HG03066 (cell line): ENCODE data around the gene PDE1C.

Source experiments
- ATAC-seq: cut with Tn5 transposase; IDR thresholded peaks from one replicate; pipeline ENCODE4 v1.9.1; 2021; ENCODE audit warnings: low read depth; ENCODE audit not compliant: unreplicated experiment

Gene PDE1C

DNA sequence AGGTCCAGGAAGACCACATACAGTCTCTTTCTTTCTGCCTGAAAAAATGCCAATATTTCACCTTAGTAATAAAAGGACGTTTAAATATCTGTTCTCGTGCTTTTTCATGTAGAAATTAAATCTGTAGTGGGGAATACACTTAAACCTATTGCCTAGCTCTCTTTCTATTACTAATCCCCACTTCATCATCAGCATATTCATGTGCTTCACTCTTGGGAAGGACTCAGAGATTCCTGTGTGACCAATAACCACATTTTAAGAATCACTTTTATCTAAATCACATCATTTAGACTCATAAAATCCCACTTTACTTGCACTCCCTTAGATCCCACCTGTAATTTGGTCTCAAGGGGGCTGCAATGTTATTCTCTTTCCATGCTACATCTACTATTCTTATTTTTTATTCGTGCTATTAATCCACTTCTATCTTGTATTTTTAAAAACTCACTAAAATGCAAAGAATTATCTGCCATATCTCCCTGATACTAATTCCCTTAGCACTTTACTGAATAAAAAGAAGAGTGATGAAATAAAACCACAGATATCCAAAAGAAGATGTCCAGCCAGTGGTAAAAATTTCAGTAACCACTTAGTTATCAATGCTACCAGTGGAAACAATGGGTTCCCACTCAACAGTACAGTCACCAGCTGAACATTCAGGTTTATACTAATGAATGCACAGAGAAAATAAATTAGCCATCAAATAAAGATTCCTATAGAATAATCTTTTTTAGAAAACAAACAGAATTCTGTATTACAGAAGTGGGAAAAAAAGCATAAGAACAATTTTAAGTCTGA, 281.1 kb downstream of the PDE1C start:
- no peak for ATAC-seq

DNA sequence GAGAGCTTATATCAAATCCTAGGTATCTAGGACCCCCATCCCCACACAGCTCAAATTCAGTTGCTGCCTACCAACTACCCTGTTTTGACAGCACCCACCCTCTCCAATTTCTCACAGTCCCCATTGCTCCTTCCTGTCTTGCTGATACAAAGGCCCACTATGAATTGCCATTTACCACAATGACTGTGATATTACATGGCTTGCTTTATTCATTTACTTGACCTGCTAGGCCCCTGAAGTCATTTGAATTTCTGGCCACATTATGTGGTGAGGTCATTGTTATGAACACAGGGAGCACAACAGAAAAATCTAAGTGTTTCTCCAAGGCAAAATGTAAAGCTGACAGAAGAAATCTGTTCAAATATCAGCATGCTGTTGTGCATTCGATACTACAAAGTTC, 281.8 kb downstream of the PDE1C start:
- ATAC-seq, result no peak

DNA sequence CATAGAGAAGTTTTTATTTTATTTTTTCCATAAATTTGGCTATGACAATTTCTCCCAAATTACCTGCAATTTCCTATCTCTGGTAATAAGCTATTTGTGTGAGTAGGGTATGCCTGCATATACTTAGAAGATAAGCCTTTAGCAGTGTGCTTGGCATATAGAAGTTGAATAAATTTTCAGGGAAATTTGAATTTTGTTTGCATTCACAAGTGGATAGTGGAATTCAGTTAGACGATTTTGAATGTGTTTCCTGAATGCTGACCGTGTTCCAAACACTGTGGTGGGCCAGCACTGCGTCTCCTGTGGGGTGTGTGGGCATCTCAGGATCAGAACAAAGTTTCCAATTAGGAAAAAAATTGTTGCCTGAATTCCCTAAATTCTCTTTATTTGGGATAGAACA, 283.9 kb downstream of the PDE1C start:
- no peak for ATAC-seq

DNA sequence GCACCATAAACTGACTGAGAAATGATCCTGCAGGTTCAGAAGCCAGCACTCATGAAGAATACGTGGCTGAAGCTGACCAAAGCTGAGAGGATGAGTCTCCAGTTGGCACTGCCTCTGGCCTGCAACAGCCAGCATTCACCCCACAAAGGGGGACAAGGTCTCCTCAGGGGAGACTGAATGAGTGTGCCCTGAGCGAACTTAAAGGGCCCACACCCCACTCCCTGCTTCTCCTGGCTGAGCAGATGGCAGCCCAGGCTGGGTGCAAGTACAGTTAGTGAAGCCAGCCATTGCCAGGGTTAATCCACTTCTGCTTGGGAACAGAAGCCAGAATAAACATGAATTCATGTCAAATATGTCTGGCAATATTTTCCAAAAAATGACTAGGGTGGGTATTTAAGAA, 285.1 kb downstream of the PDE1C start:
- ATAC-seq, result no peak

DNA sequence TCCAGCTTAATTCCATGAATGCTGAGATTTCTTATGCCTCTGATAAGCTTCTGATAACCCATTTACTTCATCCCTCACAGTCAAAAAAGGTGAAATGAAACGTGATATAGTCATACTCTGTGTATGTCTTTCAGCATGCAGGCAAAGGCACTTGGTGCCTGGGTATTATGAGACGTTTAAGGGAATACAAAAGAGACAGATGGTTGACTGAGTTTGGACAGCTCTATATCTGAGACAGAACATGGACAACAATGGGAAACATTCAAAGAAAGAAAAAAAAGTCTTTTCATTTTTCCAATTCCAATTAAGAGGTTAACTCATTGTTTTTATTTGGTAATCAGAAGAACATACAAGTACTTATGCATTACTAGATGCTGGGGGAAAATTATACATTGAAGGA, 287.0 kb downstream of the PDE1C start:
- ATAC-seq, result no peak

DNA sequence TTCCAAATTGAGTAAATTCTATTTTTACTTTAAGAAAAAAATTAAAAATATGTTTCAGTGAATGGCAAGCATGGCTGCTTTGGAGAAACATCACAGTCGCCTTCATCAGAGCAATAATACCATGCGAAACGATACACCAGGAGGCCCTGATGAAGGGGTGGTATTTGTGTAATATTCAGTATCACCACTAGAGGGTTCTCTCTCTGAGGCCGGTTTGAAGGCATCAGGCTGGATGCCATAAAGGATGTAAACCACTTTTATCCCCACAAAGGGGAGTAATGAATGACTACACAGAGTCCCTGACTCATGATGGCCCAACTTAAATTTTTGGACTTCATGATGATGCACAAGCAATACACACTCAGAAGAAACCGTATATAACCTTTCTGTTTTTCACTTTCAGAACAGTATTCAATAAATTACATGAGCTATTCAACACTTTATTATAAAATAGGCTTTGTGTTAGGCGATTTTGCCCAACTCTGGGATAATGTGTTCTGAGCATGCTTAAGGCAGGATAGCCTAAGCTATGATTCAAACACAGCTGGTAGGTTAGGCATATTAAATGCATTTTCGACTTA, 287.7 kb downstream of the PDE1C start:
- no peak for ATAC-seq

DNA sequence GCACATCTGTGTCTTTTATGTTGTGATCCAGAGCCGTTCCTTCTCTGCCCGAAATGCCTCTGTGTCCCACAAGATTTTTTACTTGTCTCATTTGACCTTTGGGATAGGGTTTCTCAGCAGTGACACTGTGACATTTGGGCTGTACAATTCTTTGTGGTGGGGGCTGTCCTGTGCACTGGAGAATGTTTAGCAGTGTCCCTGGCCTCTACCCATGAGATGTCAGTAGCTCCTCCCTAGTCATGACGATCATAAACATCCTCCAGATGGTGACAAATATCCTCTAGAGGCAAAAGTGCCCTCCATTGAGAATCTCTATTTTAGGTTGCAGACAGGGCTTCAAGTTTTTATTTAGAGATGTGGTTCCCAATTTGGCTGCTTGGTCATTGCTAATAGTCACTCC, 291.9 kb downstream of the PDE1C start:
- ATAC-seq, result no peak

DNA sequence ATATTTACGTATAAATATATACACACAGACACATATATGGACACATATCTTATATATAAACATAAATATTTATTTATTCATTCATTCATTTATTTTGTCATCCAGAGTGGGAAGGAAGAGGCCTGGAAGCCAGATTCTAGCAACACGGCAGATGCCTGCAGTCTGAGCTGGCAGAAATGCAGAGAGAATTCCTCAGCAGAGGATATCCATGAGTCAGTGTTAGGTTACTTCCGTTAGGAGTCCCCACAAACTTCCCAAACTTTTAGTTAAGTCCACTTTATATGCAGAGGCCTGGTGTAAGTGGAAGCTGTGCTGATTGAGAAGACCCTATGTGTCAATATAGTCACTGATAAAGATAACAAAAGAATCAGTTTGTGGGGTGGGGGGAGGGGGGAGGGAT, 293.6 kb downstream of the PDE1C start:
- ATAC-seq, result no peak

DNA sequence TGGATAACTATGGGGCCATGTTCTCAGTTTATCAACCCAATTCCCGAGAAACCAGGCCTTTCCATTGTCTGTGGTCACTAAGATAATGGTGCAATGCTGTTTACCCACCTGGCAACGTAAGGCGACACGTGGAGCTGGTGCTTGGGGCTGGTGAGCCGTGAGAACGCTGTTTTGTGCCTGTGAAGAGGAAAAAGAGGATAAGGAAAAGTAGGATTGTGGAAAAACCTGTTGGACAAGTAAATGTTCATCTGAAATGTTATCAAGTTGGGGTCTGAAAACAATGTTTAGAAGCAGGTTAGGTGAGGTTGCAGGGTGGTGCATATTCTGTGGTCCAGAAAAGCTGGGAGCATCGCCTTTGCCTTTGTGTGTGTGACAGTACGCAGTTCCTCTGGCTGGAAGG, 294.7 kb downstream of the PDE1C start:
- no peak for ATAC-seq

DNA sequence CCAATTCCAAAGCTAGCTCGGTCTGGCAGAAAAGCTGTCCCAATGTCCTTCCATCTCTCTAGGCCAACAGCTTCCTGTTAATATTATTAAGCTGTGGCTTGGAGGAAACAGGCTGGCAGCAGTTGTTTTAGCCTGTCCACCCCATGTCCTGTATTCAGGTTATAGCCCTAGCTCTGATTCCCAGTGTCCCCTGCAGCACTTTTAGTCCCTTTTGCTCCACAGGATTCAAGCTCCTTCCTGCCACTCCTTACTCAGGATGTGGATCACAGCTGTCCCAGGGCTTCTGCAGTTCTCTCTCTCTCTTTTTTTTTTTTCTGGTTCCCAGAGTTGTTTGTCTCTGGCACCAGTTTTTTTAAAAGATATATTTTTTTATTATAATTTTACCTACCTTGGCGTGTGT, 298.0 kb downstream of the PDE1C start:
- no peak for ATAC-seq

DNA sequence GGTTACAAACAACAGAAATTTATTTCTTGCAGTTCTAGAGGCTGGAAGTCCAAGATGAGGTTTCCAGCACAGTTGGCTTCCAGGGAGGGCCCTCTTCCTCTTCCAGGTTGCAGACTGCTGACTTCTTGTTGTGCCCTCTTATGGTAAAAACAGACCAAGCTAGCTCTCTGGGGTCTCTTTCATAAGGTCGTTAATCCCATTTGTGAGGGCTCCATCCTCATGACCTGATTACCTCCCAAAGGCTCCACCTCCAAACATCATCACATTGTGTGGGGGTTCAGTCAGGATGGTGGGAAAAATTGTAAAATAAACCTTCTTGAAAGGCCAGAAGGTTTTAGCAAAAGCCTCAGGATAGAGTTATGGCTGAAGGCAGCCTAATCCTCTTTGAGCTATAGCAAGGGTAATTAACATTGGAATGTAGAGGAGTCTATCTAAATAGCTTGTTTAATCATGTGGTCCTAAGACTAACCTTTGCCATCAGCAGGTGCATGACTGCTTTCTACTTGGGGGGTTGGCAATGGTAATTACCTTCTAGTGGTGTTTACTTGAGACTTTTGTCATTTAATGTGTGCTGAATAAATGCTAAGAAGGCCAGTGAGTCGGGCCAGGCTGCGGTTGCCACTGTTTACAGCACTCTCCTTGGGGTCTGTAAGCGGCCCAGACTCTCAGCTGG, 302.4 kb downstream of the PDE1C start:
- ATAC-seq, result no peak

DNA sequence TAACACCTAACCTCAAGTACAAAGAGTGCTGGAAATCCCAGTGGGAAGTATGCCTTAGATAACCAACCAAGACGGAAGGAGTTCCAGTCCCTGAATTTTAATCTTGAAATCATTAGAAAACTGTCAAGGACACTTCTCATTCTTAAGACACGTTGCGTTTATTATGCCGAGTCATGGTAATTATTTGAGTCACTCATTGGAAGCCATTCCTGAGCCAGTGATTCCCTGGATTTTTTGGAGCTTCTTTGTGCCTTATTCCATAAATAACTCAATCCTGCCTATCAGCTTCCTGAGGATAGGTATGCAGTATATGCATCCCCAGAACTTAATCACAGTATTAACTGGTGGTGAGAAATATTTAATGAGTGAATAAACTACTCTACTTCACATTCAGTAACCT, 305.7 kb downstream of the PDE1C start:
- ATAC-seq, result no peak

DNA sequence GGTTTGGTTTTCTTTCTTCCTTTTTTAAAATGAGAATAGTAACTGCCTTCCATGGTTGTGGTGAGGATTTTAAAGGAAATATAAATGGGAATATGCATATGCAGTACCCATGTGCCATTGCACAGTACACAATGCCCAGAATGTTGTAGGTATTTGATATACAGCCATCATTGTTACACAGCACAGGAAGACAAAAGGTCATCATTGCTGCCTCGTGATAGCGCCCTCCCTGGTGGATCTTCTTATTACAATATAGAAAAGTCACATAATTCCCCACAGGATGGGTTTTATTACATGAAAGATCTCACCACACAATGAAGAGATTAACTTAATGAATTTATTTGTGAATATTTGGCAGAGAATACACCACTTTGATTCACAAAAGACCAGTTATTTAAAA, 306.7 kb downstream of the PDE1C start:
- no peak for ATAC-seq

DNA sequence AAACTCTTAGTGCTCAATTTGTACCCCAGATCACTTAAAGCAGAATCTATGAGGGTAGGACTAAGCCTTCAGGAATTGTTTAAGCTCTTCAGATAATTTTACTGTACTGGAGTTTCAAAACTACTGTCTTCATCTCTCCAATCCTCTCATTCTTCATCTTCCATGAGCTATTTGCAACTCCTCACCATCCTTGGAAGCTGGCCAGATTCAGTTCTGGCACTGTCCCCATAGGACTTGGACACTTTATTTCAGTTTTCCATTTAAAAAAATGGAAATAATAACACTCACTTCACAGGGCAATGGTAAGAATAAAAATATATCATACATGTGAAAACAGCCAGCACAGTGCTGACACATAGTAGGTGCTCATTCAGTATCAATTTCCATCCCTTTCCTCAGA, 308.6 kb downstream of the PDE1C start:
- ATAC-seq, result no peak

DNA sequence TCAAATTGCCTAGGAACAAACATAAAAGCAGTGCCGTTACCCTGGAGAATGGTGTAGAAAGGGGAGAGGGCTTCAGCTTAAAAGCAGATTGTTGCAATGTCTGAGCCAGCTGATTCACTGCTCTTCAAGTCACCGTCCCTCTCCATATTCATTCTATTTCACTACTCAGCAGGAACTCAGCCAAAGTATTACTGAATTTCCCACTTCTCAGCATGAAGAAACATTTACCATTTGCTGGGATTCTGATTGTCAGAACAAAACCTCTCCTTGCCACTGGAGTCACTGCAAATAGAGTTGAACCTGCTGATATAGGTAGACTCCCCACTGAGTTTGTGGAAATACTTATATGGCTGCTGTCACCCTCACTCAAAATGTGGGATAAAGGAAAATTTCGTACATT, 311.5 kb downstream of the PDE1C start:
- no peak for ATAC-seq

DNA sequence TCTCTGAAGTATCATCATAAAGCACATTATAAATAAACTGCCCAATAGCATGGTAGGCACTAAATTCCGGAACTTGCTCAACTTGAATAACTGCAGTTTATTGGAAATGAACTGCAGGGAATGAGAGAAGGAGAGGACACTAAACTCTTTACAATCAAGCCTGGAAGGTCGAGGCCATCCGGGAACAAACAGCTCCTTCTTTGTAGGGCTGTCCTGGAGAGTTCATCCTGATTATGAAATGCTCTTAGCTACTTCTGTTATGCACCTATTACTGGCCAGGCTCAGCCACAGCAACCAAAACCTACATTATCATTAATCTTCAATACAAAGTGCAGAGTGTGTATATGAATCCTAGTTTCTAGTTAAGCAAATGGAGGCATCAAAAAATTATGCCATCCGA, 318.5 kb downstream of the PDE1C start:
- no peak for ATAC-seq

DNA sequence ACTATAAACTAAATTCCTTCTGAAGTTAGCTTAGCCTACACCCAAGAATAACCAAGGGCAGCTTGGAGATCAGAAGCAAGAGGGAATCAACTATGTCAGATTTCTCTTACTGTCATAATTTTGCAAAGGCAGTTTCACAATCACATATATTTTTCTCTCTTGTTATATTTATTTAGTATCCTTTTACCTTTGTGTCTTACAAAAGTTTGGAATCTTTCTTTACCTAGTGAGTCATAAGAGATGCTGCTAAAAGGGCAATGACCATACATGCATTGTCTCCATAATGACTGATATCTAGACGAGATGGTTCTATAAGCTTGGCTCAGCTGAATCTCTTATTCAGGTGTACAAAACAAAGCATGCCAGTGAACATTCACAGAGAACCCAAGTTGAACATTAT, 322.1 kb downstream of the PDE1C start:
- ATAC-seq, result no peak

DNA sequence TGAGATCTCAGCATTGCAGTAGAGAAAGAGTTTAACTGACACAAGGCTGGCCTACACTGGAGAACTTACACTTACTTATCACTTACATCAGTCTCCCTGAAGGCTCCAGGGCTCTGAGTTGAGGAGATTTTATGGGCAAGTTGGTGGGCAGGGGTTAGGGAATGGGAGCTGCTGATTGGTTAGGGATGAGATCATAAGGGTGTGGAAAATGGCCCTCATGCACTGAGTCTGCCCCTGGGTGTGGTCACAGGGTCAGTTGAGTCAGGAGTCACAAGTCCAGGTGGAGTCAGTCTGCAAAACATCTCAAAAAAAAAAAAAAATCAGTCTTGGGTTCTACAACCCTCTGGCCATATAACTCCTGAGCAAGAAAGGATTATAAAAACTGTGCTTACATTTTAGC, 322.7 kb downstream of the PDE1C start:
- ATAC-seq, result no peak

DNA sequence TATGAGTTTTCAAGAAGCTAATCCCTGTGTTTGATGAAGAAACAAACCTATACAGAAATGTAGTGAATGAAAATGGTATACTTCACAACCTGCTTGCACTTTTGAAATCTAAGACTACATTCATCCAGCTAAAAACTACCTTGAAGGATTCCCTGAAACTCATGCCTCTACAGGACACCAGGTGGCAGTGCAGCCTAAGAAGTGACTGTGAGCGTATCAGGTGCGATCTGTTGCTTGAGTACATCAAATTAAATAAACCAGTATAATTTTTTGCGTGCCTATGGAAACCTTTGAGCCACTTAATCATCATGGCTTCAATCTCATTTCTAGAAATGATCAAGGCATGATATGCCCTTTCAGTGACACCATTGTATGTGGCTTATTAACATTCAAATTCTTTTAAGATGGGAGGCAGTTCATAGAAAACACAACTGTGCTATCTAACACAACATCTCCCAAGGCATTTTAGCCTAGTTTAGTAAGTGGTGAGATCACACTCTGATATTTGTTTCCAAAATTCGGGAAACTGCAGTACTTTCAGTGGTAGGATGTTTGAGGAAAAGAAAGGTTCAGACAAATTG, 325.8 kb downstream of the PDE1C start:
- no peak for ATAC-seq

DNA sequence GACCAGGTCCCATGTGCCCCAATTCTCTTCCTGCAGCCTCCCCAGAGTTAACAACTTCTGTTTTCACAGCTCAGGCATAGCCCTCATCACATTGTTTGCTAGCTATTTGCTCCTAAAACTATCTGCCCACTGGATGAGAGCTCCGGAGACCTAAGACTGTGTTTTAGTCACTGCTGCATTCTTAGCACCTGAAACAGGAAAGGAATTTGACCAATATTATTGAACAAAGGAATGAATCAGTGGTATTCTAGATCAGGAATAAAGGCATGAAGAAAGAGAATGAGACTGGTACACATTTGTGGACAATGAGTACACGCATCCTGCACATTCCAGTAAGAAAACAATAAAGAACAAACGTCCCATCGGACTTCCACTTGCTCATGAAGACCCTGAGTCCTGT, 328.4 kb downstream of the PDE1C start:
- no peak for ATAC-seq
